ENCODE measurements around the gene STARD10.

- TF ChIP-seq TAF1 (IDR thresholded peaks at IDR 0.05; ENCODE audit: borderline replicate concordance, insufficient read depth, low read length) (no peak), POLR2AphosphoS5 (IDR thresholded peaks at IDR 0.05; ENCODE audit: low read depth, low read length) (no peak)
Observed at GRCh38 chr11:72720047-72720446, 73.8 kb downstream of the STARD10 start.

Measured in PFSK-1 (cell line).